Smooth muscle cell (in vitro differentiated cells): ENCODE measurements around the gene PSMG1. TPM values are rescaled to one million over a fixed set of nuclear protein-coding genes. Genes with fewer than 3 reads are reported as not detected.

Experiments
- DNase-seq: peaks from one replicate; lab custom pipeline; 2025; ENCODE audit not compliant: unreplicated experiment; lab: John Stamatoyannopoulos, UW
- H2AFZ ChIP-seq: fragments of 200-600 bp; sonication (generic); 2 replicates; pipeline ENCODE4 v1.6.0; 2016; ENCODE audit warnings: antibody characterized with exemption, low read depth, mild to moderate bottlenecking
- H3F3A ChIP-seq: fragments of 200-600 bp; sonication (generic); 2 replicates; pipeline ENCODE4 v1.6.0; 2017; ENCODE audit warnings: antibody characterized with exemption, low read depth
- H3K27ac ChIP-seq: fragments of 200-600 bp; sonication (generic); 2 replicates; pipeline ENCODE4 v1.5.1; 2016; ENCODE audit warnings: low read depth, mild to moderate bottlenecking
- H3K27me3 ChIP-seq: fragments of 200-600 bp; sonication (generic); 2 replicates; pipeline ENCODE4 v1.6.1; 2016; ENCODE audit warnings: low read depth, mild to moderate bottlenecking
- H3K36me3 ChIP-seq: fragments of 200-600 bp; sonication (generic); 2 replicates; pipeline ENCODE4 v1.5.1; 2016; ENCODE audit warnings: low read depth
- H3K4me1 ChIP-seq: fragments of 200-600 bp; sonication (generic); 2 replicates; pipeline ENCODE4 v1.5.1; 2016; ENCODE audit warnings: low read depth
- H3K4me2 ChIP-seq: fragments of 200-600 bp; sonication (generic); 2 replicates; pipeline ENCODE4 v1.6.0; 2016; ENCODE audit warnings: mild to moderate bottlenecking
- H3K4me3 ChIP-seq: fragments of 200-600 bp; sonication (generic); 2 replicates; pipeline ENCODE4 v1.5.1; 2016; ENCODE audit warnings: mild to moderate bottlenecking
- H3K79me2 ChIP-seq: fragments of 200-600 bp; sonication (generic); 2 replicates; pipeline ENCODE4 v1.6.0; 2016; ENCODE audit warnings: low read depth, mild to moderate bottlenecking
- H3K9ac ChIP-seq: fragments of 200-600 bp; sonication (generic); 2 replicates; pipeline ENCODE4 v1.6.0; 2016; ENCODE audit warnings: low read depth
- H3K9me3 ChIP-seq: fragments of 200-600 bp; sonication (generic); replicated peaks from 2 replicates; pipeline ENCODE4 v1.5.1; 2016; ENCODE audit warnings: low read depth
- H4K20me1 ChIP-seq: fragments of 200-600 bp; sonication (generic); 2 replicates; pipeline ENCODE4 v1.6.0; 2016; ENCODE audit warnings: low read depth
- WGBS: methylation state at CpG from one replicate; pipeline ENCODE4 v1.1.7; 2016; ENCODE audit warnings: low lambda C conversion rate; 5-methylcytosine and 5-hydroxymethylcytosine counted together
- polyA plus RNA-seq: library from polyadenylated mRNA; unstranded; fragments of >200 nt; fragmentation: Nextera tagmentation; extraction: Ambion mirVana; gene quantifications from 2 replicates; pipeline ENCODE4 v1.2.1, GENCODE V29; 2016
- total RNA-seq: library from RNA; depleted of rRNA; stranded (reverse); fragments of >200 nt; gene quantifications from 2 replicates; pipeline ENCODE4 v1.2.3, GENCODE V29; 2014
- TF ChIP-seq, protein P1 (sequence below): fragments of 200-600 bp; sonication (generic); IDR thresholded peaks from 2 replicates; pipeline ENCODE4 v1.5.1; 2017; ENCODE audit warnings: borderline replicate concordance, mild to moderate bottlenecking, antibody characterized with exemption; ENCODE audit not compliant: insufficient read depth, poor library complexity, severe bottlenecking

Gene PSMG1
- total and polyA plus RNA-seq, 2 experiments from 2014 or later, result 55.2 to 60.7 TPM

DNA sequence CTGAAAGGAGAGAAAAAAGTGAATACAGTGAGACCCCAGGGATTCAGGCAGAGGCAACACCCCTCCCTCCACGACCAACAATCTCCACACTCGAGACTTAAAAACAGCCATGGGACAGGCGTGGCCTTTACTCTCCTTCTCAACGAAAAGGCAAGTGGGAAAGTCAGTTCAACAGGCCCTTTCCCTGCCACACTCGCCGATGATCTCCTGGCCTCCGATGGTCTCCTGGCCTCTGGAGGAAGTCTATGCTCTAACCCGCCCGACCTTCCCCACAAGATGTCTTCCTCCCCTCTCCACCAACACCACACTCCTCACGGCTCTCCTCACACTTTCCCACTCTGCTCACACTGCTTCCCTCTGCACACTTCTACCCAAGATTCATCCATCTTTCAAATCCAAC is 7.6 kb downstream of the PSMG1 start:
- Histone ChIP-seq H2AFZ (no peak overlapping the region), H3K9ac (no peak overlapping the region), H3K9me3 (no peaks in the 10 kb centered on the region), H3K79me2 (peaks cover 29% of the 10 kb centered on the region), H3K27ac (peak overlapping the region; percentile 0), H3K4me2 (no peak overlapping the region), H3K4me3 (no peak overlapping the region), H3K4me1 (no peaks in the 10 kb centered on the region), H3K36me3 (no peaks in the 10 kb centered on the region), H3F3A (peaks cover 7% of the 10 kb centered on the region), H4K20me1 (no peaks in the 10 kb centered on the region), H3K27me3 (no peaks in the 10 kb centered on the region)
- 93% methylated on average over 10 of the region's 10 CpGs for WGBS
- TF ChIP-seq, protein P1, sequence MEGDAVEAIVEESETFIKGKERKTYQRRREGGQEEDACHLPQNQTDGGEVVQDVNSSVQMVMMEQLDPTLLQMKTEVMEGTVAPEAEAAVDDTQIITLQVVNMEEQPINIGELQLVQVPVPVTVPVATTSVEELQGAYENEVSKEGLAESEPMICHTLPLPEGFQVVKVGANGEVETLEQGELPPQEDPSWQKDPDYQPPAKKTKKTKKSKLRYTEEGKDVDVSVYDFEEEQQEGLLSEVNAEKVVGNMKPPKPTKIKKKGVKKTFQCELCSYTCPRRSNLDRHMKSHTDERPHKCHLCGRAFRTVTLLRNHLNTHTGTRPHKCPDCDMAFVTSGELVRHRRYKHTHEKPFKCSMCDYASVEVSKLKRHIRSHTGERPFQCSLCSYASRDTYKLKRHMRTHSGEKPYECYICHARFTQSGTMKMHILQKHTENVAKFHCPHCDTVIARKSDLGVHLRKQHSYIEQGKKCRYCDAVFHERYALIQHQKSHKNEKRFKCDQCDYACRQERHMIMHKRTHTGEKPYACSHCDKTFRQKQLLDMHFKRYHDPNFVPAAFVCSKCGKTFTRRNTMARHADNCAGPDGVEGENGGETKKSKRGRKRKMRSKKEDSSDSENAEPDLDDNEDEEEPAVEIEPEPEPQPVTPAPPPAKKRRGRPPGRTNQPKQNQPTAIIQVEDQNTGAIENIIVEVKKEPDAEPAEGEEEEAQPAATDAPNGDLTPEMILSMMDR, result no peak
- no peak for DNase-seq

GRCh38 chr21:39175154-39175553 is 8.1 kb downstream of the PSMG1 start:
- TF ChIP-seq, protein P1, result peak; percentile 76
- no peak overlapping the region for H3K9ac ChIP-seq
- DNase-seq, result no peak
- no peaks in the 10 kb centered on the region for H4K20me1 ChIP-seq
- 93% methylated on average over 4 of the region's 4 CpGs for WGBS
- H3K79me2 ChIP-seq, result peaks cover 24% of the 10 kb centered on the region
- no peaks in the 10 kb centered on the region for H3K27me3 ChIP-seq
- H3K4me1 ChIP-seq, result no peaks in the 10 kb centered on the region
- no peak overlapping the region for H3K4me3 ChIP-seq
- no peak overlapping the region for H3K27ac ChIP-seq
- peaks cover 7% of the 10 kb centered on the region for H3F3A ChIP-seq
- no peaks in the 10 kb centered on the region for H3K9me3 ChIP-seq
- H3K36me3 ChIP-seq, result no peaks in the 10 kb centered on the region
- H2AFZ ChIP-seq, result no peak overlapping the region
- no peak overlapping the region for H3K4me2 ChIP-seq

DNA sequence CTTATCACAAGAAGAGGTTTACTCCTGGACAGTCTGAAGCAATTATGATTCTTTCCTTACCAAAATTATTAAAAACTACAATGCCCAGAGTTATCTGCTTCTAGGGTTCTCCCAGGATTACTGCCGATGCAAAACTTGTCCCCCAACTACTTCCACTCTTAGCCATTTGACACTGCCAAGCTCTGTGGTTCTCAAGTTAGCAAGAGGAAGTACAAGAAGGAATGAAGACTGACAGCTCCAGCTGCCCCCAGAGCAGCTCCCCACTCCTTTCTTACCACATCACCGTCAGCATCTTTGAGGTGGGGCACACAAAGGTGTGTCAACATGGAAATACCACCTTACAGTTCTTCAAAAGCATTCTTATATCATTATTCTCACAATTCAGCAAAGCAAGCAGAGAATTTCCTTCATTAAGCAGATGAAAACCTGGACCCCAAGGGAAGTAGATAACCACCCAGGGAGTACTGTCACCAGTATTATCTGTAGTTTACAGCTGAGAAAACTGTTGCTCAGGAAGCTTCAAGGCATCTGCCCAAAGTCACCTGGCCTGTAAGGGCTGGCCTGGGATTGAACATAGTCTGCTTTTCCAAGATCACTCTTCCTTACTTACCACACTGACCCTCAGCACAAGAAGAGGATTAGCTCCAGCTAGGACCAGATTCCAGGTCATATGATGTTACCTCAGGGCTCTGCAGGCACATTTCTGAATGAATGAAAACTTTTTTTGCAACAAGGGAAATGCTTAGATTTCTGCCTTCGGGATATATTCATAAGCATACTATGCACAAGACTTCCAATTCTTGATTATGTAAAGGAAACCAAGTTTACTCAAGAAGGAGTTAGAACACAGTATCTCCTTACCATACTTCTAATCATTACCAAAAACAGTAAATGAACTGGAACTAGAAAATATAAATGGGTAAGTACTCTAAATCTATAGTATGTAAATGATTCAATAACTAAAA is 9.3 kb downstream of the PSMG1 start:
- H3K4me2 ChIP-seq, result no peak overlapping the region
- H3K4me3 ChIP-seq, result no peak overlapping the region
- peaks cover 7% of the 10 kb centered on the region for H3F3A ChIP-seq
- H3K79me2 ChIP-seq, result peaks cover 16% of the 10 kb centered on the region
- no peak overlapping the region for H2AFZ ChIP-seq
- H3K9ac ChIP-seq, result no peak overlapping the region
- no peaks in the 10 kb centered on the region for H3K9me3 ChIP-seq
- no peaks in the 10 kb centered on the region for H3K4me1 ChIP-seq
- no peaks in the 10 kb centered on the region for H3K27me3 ChIP-seq
- 95% methylated on average over 3 of the region's 3 CpGs for WGBS
- H4K20me1 ChIP-seq, result no peaks in the 10 kb centered on the region
- H3K36me3 ChIP-seq, result no peaks in the 10 kb centered on the region
- TF ChIP-seq, protein P1, result no peak
- no peak for DNase-seq
- no peak overlapping the region for H3K27ac ChIP-seq
